Dedifferentiated amniotic fluid mesenchymal stem cell (primary cell): ENCODE results near the gene VTCN1.
"Not testable (repeated sequence)": the region's sequence is repeated elsewhere in the genome, so short reads cannot be mapped to it uniquely, and the experiment has no call there.

Experiments
- DNase-seq: peaks from one replicate; pipeline ENCODE4 v3.0.0-alpha.2; 2016; ENCODE audit errors: extremely low spot score

The VTCN1 gene

GRCh38 chr1:117123274-117123673 is 87.5 kb downstream of the VTCN1 start:
- no peak for DNase-seq

- DNase-seq, result no peak
These were observed 88.2 kb downstream of the VTCN1 start for GRCh38 chr1:117122330-117123025.

GRCh38 chr1:117121589-117122329 is 89.0 kb downstream of the VTCN1 start, which contains the start of gene TRIM45:
TRIM45 (minus strand) TSS chr1:117121749; CDS start chr1:117121201, 548 bp downstream.
- DNase-seq, result peak; percentile 97

GRCh38 chr1:117120774-117121588 is 89.7 kb downstream of the VTCN1 start:
- peak; percentile 27 for DNase-seq

GRCh38 chr1:117119144-117119543 is 91.6 kb downstream of the VTCN1 start:
- DNase-seq, result not testable (repeated sequence)

GRCh38 chr1:117118137-117118536 is 92.6 kb downstream of the VTCN1 start:
- no peak for DNase-seq

GRCh38 chr1:117117697-117118096 is 93.0 kb downstream of the VTCN1 start:
- no peak for DNase-seq

GRCh38 chr1:117116784-117117130 is 94.0 kb downstream of the VTCN1 start:
- DNase-seq, result no peak

GRCh38 chr1:117116090-117116783 is 94.5 kb downstream of the VTCN1 start:
- no peak for DNase-seq

GRCh38 chr1:117114877-117115276 is 95.8 kb downstream of the VTCN1 start:
- DNase-seq, result no peak

- no peak for DNase-seq
These were observed 97.5 kb downstream of the VTCN1 start for GRCh38 chr1:117113199-117113598.

GRCh38 chr1:117112047-117112717 is 98.5 kb downstream of the VTCN1 start:
- DNase-seq, result no peak

GRCh38 chr1:117110774-117111173 is 100.0 kb downstream of the VTCN1 start:
- DNase-seq, result no peak

- DNase-seq, result no peak
These were observed 103.4 kb downstream of the VTCN1 start for GRCh38 chr1:117107364-117107763.

GRCh38 chr1:117106478-117106877 is 104.2 kb downstream of the VTCN1 start:
- no peak for DNase-seq

GRCh38 chr1:117105722-117106121 is 105.0 kb downstream of the VTCN1 start:
- DNase-seq, result no peak

GRCh38 chr1:117104986-117105385 is 105.7 kb downstream of the VTCN1 start:
- DNase-seq, result no peak

GRCh38 chr1:117101858-117102257 is 108.9 kb downstream of the VTCN1 start:
- DNase-seq, result not testable (repeated sequence)

- no peak for DNase-seq
These were observed 109.4 kb downstream of the VTCN1 start for GRCh38 chr1:117101334-117101733.

- DNase-seq, result peak; percentile 49
These were observed 112.3 kb downstream of the VTCN1 start for GRCh38 chr1:117098287-117098890.

- DNase-seq, result peak; percentile 38
These were observed 113.3 kb downstream of the VTCN1 start for GRCh38 chr1:117097443-117097842.
